ENCODE results near the gene LDHD.

Gene LDHD

GRCh38 chr16:75089486-75090202, 26.9 kb downstream of the LDHD start:
- no peak overlapping the region for H3K27ac ChIP-seq (replicated peaks)
- no peak for DNase-seq (ENCODE audit: low read depth in 1 of 2, low spot score in 1 of 2)
- H3K4me3 ChIP-seq (replicated peaks; ENCODE audit: insufficient read depth, low read length): no peak overlapping the region
- H3K27me3 ChIP-seq (ENCODE audit: insufficient read depth, poor library complexity, severe bottlenecking): no peaks in the 10 kb centered on the region
- TF ChIP-seq, protein P1, sequence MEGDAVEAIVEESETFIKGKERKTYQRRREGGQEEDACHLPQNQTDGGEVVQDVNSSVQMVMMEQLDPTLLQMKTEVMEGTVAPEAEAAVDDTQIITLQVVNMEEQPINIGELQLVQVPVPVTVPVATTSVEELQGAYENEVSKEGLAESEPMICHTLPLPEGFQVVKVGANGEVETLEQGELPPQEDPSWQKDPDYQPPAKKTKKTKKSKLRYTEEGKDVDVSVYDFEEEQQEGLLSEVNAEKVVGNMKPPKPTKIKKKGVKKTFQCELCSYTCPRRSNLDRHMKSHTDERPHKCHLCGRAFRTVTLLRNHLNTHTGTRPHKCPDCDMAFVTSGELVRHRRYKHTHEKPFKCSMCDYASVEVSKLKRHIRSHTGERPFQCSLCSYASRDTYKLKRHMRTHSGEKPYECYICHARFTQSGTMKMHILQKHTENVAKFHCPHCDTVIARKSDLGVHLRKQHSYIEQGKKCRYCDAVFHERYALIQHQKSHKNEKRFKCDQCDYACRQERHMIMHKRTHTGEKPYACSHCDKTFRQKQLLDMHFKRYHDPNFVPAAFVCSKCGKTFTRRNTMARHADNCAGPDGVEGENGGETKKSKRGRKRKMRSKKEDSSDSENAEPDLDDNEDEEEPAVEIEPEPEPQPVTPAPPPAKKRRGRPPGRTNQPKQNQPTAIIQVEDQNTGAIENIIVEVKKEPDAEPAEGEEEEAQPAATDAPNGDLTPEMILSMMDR (IDR thresholded peaks at IDR 0.05; ENCODE audit: insufficient read depth, low read length): no peak
- TF ChIP-seq GABPA (IDR thresholded peaks at IDR 0.05; ENCODE audit: low read depth): no peak
- no peak for TF ChIP-seq POLR2AphosphoS5 (IDR thresholded peaks at IDR 0.05; ENCODE audit: low read depth)
- TF ChIP-seq SPI1 (IDR thresholded peaks at IDR 0.05; ENCODE audit: borderline replicate concordance, low read depth): no peak
- no peak for TF ChIP-seq REST (IDR thresholded peaks at IDR 0.05; ENCODE audit: insufficient replicate concordance, low read depth)

GRCh38 chr16:75088934-75089333, 27.6 kb downstream of the LDHD start:
- H3K27ac ChIP-seq (replicated peaks): no peak overlapping the region
- DNase-seq (ENCODE audit: low read depth in 1 of 2, low spot score in 1 of 2): no peak
- TF ChIP-seq SPI1 (IDR thresholded peaks at IDR 0.05; ENCODE audit: borderline replicate concordance, low read depth): no peak
- no peak for TF ChIP-seq REST (IDR thresholded peaks at IDR 0.05; ENCODE audit: insufficient replicate concordance, low read depth)
- TF ChIP-seq, protein P1 (IDR thresholded peaks at IDR 0.05; ENCODE audit: insufficient read depth, low read length): no peak
- no peak for TF ChIP-seq POLR2AphosphoS5 (IDR thresholded peaks at IDR 0.05; ENCODE audit: low read depth)
- no peak for TF ChIP-seq GABPA (IDR thresholded peaks at IDR 0.05; ENCODE audit: low read depth)
- no peak overlapping the region for H3K4me3 ChIP-seq (replicated peaks; ENCODE audit: insufficient read depth, low read length)
- H3K27me3 ChIP-seq (ENCODE audit: insufficient read depth, poor library complexity, severe bottlenecking): no peaks in the 10 kb centered on the region

DNA sequence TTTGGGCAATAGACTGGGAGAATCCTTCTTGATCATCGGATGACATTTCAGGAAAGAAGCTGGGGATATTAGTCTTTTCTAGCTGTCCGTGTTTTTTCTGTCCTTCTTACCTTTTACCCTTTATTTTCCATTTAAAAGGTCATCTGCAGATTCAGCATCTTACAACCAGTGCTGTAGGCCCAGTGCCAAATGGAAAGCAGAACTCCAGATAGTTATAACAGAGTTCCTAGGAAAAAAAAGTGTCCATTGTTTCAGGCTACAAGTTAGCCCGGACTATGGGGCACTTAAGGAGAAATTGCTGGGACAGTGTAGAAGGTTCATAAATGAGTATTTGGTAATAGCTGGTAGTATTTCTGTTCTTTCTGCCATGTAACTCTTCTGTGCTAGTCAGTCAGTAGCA, 28.4 kb downstream of the LDHD start:
- Histone ChIP-seq H3K4me3 (replicated peaks; ENCODE audit: insufficient read depth, low read length) (no peak overlapping the region), H3K27ac (replicated peaks) (no peak overlapping the region)
- TF ChIP-seq, protein P1 (IDR thresholded peaks at IDR 0.05; ENCODE audit: insufficient read depth, low read length): no peak
- no peak for TF ChIP-seq SPI1 (IDR thresholded peaks at IDR 0.05; ENCODE audit: borderline replicate concordance, low read depth)
- no peak for TF ChIP-seq REST (IDR thresholded peaks at IDR 0.05; ENCODE audit: insufficient replicate concordance, low read depth)
- no peak for TF ChIP-seq POLR2AphosphoS5 (IDR thresholded peaks at IDR 0.05; ENCODE audit: low read depth)
- no peak for TF ChIP-seq GABPA (IDR thresholded peaks at IDR 0.05; ENCODE audit: low read depth)

More for the DNA sequence above, 28.4 kb downstream of the LDHD start:
- no peak for DNase-seq (ENCODE audit: low read depth in 1 of 2, low spot score in 1 of 2)
- H3K27me3 ChIP-seq (ENCODE audit: insufficient read depth, poor library complexity, severe bottlenecking): no peaks in the 10 kb centered on the region

All from HL-60 (cell line).